GM19043 (cell line): ENCODE data around the gene BDKRB2.

ENCODE experiments used
- ATAC-seq: cut with Tn5 transposase; IDR thresholded peaks from one replicate; pipeline ENCODE4 v1.9.1; 2021; ENCODE audit warnings: low read depth; ENCODE audit not compliant: unreplicated experiment

BDKRB2 gene

DNA sequence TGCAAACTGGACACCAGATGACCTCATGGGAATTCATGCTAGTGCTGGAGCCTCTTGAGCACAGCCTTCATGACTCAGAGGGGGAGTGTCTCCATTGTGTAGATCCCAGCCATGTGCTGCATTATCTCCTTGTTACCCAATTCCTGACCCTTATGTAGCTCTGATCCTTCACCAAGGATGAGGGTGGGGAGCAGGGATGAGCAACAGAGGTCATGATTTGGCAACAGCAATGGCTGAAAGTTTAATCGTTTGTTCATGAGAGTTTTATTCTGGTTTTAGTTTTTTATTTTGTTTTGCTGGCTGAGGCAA is 41.9 kb downstream of the BDKRB2 start:
- ATAC-seq = no peak

DNA sequence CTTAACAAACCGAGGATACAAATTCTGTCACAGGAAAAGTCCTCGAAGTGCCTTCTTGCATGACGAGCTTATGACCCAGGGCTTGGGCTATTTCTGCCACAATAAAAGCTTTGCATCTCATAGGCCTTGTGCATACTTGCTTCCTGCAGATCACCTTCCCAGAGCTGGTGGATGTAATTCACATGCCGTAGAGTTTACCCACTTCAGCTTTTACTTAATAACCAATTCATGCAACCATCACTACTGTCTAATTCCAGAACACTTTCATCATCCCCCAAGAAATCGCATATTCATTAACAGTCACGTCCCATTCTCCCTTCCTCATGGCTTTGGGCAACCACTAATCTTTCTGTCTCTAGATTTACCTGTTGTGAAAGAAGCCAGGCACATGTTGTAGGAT is 42.4 kb downstream of the BDKRB2 start:
- no peak for ATAC-seq

DNA sequence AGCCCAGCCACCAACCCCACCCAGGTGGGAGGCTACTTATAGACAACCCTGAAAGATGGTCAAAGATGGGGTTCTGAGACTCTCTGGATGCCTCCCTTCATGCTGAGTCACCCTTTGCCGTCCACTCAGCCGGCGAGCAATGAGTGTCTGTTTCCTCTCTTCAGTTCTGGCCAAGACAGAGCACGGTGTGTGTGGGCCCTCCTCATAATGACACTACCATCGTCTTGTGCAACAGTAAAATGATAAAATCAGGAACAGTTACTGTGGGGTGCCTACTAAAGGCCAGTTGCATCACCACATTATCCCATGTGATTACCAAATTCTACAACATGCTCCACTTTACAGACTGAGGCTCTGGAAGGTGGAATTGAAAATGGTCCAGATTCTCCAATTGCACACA is 44.4 kb downstream of the BDKRB2 start:
- ATAC-seq = no peak

DNA sequence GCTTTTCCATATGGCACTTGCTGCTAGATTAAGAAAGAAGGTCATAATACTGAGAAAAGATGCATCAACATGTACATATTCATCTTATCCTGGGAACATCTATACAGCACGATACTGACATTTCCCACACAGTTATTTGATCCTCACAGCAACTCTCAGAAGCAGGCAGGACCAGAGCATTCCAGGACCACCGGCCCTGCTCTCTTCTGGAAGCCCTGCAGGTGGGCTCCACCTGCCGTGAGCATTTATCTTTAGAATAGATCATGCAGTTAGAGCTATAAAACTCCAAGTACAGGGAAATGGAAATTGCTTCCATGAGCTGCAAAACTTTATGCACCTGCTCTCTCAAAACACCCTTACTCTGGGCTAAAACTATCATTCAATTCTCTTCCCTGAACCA is 45.8 kb downstream of the BDKRB2 start:
- ATAC-seq = no peak

DNA sequence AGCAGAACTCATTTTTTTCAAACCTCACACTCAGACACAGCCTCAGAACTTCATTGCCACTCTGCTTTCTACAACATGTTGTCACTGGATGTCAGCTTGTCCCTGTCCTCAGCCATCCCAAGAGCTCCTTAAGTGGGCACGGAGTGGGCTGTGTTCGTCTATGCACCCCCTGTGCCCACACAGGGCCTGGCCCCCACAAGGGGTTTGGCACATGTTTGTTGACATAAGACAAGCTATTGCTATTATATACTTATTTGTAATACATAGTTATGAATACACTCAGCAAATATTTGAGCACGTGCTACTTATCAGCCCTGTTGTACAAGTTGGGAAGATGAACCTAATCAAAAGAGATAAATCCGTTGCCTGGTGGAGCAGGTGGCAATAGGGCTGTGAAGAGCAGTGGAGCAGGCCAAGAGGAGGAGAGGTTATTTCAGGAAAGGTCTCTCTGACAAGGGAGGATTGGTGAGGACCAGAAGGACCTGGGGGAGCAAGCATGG is 47.1 kb downstream of the BDKRB2 start:
- ATAC-seq = no peak

DNA sequence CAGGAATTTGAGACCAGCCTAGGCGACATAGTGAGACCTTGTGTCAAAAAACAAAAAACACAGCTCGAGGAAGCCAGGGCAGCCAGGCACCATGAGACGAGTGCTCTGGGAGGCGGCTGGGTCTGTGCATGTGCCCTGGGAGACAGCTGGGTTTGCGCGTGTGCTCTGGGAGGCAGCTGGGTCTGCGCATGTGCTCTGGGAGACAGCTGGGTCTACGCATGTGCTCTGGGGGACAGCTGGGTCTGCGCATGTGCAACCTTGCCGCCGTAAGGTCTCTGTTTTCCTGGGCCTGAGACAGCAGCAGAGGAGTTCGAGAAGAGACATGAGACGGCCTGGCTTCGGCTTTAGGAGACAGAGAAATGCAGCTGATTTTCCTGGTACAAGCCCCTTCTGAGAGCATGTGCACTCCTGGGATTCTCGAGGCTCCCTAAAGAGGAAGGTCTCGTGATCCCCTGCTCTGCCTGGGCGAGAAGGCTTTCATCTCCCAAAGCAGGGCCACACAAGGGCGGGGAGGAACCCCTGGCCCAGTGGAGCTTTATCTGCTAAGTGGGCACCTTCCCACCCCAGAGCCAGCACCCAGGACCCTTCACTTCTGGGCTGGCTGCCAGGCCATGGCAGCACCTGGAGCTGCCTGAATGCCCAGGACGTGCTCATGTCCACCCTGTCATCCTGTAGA is 47.8 kb downstream of the BDKRB2 start:
- ATAC-seq = no peak

DNA sequence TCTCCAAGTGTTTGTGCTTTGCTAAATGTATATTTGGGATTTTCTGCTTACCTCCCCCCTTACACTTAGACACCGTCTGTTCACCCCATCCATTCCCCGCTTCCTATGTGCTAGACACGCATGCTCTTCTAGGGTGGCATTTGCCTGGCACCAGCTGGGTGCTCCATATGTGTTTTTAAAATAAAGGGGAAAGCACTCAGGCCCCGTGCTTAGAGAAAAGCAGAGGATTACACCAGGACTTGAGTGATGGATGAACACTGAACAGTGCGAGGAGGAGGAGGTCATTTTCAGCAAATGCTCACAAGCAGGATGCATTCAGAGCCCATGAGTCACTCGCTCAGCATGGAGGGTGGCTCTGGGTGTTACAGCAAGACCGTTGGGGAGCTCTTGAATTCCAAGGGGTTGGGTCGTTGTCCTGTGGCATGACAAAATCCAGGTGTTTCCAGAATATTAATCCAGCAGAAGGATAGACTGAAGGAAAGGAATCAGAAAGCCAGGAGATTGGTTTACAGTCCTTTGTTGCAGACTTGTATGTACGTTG is 48.4 kb downstream of the BDKRB2 start:
- ATAC-seq = no peak

DNA sequence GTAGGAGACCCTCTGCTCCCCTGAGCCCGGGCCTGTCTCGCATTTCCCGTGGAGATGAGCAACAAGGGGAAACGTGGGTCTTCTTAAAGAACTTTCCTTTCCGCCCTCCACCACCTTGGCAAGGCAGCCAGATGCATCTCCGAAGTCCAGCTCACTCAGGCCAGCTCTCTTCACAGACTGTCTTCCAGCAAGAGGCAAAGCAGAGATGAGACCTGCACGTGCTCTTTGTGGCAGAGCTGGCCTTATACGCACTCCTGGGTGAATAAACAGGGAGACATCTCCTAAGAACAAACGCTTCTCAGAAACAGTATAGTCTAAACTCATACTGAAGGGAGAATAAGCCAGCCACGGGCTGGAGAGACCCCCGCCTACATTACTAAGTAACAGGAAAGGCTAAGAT is 50.0 kb downstream of the BDKRB2 start:
- no peak for ATAC-seq

DNA sequence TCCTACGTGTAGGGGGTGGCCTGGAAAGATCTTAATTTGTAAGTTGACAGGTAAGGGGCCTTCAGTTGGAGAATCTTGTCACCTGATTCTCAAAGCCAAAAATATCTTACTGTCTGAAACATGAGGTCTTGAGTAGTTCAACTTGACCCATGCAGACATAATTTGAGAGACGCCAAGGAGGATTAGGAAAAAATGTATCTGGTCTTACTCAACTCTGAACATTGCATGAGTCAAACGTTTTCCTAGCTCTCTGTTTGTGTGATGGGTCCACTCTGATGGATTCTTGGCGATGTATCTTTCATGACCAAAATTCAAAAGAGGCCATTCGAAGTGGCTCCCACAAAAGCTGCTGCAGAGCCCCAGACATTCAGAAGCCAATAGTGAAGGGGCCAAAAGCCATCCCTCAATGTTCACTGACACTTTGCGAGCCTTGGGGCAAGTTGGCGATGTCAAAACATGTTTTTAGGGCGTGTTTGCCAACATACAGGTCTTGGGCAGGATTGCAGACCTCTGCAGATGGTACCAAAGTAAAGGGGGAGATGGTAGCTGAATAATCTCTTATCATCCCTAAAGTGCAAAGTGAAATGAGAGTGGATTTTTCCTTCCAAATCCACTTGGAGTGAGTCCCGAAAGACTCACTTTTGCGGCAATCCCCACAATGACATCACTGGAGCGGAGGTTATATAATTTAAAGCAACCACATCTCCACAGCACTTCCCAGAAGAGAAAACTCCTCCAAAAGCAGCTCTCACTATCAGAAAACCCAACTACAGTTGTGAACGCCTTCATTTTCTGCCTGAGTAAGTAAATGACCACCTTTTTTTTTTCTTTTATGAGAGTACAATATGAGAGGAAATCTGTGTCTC is 51.1 kb downstream of the BDKRB2 start, which contains the start of gene BDKRB1:
TSS of gene BDKRB1 (plus strand) at position 710 of the 866 bp plus-strand sequence. CDS start 7,473 bp downstream, outside the sequence.
- no peak for ATAC-seq

DNA sequence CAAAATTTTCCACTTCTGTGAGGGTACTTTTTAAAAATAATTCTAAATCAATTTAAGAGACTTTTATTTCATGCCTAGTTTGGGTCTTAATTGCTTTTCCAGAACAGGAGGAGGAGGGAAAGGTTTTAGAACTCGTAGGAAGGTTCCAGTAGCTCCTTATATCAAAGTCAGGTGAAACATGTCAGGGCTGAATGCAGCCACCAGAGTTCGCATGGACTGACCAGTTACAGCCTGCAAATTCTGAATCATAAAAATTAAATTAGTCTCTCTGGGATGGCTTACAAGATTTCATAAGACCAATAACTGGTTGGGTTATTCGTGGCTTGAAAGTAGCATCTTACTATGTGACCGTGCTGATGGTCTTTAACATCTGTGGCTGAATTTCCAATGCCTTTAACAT is 51.8 kb downstream of the BDKRB2 start:
- no peak for ATAC-seq

DNA sequence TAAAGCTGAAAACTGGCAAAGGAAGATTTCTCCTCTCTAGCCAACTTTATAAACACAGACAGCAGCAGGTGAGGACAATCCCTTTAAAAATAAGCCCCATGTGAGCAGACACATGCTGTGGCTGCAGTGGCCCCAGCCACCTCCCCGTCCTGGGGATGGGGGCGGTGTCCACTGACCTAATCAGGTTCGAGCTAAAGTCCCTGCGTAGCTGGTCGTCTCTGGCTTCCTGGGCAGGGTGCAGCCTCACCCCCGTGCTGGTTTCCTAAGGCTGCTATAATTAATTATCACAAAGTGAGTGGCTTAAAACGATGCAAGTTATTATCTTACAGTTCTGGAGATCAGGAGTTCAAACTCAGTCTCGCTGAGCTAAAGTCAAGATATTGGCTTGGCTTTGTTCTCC is 52.4 kb downstream of the BDKRB2 start:
- ATAC-seq = no peak

DNA sequence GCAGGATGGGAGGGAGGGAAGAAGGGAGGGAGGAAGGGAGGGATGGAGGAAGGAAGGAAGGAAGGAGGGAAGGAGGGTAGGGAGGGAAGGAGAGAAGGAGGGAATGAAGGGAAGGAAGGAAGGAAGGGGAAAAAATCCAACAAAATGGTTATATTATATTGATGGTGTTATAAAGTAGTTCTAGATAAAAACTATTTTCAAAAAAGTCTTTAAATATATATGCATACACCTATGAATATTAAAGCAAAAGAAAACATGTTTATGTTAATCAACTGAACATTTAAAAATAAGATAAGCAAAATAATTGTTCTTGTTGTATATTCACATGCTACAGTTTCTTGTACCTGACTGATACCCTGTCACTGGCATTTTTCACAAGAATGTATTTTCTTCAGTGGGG is 53.3 kb downstream of the BDKRB2 start:
- ATAC-seq = no peak

DNA sequence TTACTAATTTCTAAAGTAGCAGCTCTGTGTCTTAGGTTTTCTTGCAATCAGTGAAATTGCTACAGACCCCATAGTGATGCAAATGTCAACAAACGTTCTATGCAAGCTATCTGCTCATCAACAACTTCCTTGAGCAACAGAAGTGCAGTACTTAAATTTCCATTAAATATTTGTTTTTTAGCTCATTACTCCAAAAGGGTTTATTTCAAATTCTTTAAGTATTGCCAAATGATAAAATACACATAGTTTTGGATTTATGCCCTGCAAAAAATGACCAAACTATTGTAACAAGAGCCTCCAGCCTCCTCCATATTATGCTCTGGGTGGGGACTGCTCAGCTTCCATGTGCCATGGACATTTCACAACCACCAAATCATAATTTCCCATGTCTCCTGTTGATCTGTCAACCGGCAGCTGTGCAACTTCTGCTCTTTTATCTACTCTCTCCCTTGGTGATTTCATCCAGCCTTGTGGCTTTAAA is 55.7 kb downstream of the BDKRB2 start:
- ATAC-seq = no peak

DNA sequence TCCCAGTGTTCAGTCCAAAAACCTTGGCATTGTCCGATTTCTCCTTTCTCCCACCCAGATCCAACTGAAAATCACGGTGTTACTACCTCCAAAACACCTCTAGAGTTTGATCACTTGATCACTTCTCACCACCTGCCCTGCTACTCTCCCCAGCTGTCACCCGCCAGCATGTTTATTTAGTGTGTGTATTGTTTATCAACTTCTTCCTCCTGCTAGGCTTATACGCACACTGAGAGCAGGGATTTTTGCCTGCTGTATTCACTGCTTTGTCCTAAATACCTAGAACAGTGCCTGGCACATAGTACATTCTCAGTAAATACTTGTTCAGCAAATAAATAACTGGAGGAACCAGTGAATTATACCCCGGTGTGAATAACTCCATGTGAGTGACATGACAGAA is 56.4 kb downstream of the BDKRB2 start:
- ATAC-seq = no peak

DNA sequence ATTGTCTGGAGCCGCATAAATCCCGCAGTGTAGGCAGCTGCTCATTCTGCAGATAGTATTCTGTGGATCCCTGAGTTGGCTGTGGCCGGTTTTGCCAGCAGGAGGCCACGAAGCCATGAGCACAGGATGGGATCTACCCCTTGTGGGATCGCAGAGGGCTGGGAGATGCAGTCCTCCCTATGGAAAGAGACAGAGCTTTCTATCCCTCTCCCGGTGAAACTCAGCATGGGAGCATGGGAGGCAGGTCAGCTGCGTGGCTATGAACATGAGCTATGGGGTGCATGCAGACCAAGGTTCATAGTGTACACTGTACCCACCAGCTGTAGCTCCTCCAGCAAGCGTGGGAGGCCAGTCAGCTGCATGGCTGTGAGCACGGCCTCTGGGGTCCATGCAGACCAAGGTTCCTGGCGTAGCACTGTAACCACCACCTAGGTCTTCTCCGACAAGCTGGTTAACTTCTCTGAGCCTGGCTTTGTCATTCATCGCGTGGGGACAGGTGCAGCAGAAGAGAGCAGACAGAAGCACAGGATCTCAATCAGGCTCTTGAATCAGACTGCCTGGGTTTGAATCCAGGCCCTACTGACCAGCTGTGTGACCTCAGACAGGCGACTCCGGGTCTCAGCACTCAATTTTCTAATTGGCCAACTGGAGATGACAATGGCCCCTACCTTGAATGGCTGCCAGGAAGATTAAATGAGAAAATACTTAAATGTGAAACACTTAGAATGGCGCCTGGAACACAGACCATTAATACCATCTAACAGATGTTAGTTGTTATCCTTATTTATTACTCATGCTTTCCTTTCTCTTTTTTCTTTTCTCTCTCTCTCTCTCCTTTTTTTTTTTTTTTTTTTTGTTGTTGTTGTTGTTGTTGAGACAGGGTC is 57.4 kb downstream of the BDKRB2 start:
- no peak for ATAC-seq

DNA sequence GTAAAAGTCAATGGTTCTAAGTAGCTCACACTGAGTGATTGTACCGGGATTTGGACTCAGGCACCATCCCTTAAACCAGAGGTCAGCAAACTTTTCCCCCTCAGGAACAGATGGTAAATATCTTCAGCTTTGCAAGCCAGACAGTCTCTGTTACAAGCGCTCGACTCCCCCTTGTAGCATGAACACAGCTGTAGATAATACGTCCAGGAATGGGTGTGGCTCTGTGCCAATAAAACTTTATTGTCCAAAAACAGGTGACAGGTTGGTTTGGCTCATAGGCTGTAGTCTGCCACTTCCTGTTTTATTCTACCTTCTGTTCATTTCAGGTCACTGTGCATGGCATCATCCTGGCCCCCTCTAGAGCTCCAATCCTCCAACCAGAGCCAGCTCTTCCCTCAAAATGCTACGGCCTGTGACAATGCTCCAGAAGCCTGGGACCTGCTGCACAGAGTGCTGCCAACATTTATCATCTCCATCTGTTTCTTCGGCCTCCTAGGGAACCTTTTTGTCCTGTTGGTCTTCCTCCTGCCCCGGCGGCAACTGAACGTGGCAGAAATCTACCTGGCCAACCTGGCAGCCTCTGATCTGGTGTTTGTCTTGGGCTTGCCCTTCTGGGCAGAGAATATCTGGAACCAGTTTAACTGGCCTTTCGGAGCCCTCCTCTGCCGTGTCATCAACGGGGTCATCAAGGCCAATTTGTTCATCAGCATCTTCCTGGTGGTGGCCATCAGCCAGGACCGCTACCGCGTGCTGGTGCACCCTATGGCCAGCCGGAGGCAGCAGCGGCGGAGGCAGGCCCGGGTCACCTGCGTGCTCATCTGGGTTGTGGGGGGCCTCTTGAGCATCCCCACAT is 58.9 kb downstream of the BDKRB2 start:
- ATAC-seq = no peak

DNA sequence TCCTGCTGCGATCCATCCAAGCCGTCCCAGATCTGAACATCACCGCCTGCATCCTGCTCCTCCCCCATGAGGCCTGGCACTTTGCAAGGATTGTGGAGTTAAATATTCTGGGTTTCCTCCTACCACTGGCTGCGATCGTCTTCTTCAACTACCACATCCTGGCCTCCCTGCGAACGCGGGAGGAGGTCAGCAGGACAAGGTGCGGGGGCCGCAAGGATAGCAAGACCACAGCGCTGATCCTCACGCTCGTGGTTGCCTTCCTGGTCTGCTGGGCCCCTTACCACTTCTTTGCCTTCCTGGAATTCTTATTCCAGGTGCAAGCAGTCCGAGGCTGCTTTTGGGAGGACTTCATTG is 59.5 kb downstream of the BDKRB2 start:
- ATAC-seq = no peak

DNA sequence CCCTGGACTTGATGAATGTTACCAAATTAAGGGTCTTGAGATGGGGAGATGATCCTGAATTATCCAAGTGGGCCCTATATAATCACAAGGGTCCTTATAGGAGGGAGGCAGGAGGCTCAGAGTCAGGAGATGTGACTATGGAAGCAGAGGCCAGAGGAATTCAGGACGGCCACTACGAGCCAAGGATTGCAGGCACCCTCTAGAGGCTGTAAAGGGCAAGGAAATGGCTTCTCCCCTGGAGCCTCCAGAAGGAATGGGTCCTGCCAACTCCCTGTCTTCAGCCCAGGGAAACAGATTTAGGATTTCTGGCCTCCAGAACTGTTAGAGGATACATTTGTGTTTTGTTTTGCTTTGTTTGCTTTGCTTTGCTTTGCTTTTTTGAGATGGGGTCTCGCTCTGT is 60.2 kb downstream of the BDKRB2 start:
- no peak for ATAC-seq

DNA sequence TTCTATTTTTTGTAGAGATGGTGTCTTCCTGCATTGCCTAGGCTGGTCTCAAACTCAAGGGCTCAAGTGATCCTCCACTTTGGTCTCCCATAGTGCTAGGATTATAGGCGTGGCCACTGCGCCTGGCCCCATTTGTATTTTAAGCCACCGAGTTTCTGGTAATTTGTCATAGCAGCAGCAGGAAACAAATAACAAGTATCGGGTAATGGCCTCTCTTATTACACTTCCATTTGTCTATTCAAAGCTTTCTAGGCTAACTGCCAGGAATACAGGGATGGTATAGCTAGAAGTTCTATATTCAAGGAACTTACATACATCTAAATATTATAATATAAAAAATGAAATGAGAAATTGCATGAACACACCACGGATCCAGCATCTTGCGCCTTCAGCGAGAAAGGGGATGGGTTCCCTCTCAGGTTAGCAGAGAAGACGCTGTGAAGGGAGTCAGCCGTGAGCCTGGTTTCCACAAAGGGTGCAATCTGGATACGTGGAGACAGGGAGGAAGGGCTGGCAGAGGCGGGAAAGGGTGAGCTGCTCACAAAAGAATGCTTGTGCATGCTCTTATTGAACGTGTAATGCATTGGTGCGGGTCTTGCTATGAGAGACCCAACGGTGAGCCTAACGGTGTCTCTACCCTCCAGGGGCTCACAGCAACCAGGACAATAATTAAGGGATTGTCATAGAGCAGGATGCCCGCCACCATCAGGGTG is 60.9 kb downstream of the BDKRB2 start:
- no peak for ATAC-seq
